ENCODE results near the gene PLXDC2. TPM values are rescaled to one million over a fixed set of nuclear protein-coding genes. Genes with fewer than 3 reads are reported as not detected.

PLXDC2 gene
- total and polyA plus RNA-seq, 2 experiments from 2014 or later: 13.5 to 19.4 TPM

GRCh38 chr10:20228729-20229128, 412.5 kb downstream of the PLXDC2 start:
- no peak for TF ChIP-seq ZNF114 (CRISPR knock-in tag; IDR thresholded peaks at IDR 0.05)
- TF ChIP-seq JUNB (IDR thresholded peaks at IDR 0.05; ENCODE audit: unreplicated experiment): no peak
- TF ChIP-seq, protein P1, sequence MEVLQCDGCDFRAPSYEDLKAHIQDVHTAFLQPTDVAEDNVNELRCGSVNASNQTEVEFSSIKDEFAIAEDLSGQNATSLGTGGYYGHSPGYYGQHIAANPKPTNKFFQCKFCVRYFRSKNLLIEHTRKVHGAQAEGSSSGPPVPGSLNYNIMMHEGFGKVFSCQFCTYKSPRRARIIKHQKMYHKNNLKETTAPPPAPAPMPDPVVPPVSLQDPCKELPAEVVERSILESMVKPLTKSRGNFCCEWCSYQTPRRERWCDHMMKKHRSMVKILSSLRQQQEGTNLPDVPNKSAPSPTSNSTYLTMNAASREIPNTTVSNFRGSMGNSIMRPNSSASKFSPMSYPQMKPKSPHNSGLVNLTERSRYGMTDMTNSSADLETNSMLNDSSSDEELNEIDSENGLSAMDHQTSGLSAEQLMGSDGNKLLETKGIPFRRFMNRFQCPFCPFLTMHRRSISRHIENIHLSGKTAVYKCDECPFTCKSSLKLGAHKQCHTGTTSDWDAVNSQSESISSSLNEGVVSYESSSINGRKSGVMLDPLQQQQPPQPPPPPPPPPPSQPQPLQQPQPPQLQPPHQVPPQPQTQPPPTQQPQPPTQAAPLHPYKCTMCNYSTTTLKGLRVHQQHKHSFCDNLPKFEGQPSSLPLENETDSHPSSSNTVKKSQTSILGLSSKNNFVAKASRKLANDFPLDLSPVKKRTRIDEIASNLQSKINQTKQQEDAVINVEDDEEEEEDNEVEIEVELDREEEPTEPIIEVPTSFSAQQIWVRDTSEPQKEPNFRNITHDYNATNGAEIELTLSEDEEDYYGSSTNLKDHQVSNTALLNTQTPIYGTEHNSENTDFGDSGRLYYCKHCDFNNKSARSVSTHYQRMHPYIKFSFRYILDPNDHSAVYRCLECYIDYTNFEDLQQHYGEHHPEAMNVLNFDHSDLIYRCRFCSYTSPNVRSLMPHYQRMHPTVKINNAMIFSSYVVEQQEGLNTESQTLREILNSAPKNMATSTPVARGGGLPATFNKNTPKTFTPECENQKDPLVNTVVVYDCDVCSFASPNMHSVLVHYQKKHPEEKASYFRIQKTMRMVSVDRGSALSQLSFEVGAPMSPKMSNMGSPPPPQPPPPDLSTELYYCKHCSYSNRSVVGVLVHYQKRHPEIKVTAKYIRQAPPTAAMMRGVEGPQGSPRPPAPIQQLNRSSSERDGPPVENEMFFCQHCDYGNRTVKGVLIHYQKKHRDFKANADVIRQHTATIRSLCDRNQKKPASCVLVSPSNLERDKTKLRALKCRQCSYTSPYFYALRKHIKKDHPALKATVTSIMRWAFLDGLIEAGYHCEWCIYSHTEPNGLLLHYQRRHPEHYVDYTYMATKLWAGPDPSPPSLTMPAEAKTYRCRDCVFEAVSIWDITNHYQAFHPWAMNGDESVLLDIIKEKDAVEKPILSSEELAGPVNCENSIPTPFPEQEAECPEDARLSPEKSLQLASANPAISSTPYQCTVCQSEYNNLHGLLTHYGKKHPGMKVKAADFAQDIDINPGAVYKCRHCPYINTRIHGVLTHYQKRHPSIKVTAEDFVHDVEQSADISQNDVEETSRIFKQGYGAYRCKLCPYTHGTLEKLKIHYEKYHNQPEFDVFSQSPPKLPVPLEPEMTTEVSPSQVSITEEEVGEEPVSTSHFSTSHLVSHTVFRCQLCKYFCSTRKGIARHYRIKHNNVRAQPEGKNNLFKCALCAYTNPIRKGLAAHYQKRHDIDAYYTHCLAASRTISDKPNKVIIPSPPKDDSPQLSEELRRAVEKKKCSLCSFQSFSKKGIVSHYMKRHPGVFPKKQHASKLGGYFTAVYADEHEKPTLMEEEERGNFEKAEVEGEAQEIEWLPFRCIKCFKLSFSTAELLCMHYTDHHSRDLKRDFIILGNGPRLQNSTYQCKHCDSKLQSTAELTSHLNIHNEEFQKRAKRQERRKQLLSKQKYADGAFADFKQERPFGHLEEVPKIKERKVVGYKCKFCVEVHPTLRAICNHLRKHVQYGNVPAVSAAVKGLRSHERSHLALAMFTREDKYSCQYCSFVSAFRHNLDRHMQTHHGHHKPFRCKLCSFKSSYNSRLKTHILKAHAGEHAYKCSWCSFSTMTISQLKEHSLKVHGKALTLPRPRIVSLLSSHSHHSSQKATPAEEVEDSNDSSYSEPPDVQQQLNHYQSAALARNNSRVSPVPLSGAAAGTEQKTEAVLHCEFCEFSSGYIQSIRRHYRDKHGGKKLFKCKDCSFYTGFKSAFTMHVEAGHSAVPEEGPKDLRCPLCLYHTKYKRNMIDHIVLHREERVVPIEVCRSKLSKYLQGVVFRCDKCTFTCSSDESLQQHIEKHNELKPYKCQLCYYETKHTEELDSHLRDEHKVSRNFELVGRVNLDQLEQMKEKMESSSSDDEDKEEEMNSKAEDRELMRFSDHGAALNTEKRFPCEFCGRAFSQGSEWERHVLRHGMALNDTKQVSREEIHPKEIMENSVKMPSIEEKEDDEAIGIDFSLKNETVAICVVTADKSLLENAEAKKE (CRISPR knock-in tag; IDR thresholded peaks at IDR 0.05): no peak
- TF ChIP-seq, protein P2, sequence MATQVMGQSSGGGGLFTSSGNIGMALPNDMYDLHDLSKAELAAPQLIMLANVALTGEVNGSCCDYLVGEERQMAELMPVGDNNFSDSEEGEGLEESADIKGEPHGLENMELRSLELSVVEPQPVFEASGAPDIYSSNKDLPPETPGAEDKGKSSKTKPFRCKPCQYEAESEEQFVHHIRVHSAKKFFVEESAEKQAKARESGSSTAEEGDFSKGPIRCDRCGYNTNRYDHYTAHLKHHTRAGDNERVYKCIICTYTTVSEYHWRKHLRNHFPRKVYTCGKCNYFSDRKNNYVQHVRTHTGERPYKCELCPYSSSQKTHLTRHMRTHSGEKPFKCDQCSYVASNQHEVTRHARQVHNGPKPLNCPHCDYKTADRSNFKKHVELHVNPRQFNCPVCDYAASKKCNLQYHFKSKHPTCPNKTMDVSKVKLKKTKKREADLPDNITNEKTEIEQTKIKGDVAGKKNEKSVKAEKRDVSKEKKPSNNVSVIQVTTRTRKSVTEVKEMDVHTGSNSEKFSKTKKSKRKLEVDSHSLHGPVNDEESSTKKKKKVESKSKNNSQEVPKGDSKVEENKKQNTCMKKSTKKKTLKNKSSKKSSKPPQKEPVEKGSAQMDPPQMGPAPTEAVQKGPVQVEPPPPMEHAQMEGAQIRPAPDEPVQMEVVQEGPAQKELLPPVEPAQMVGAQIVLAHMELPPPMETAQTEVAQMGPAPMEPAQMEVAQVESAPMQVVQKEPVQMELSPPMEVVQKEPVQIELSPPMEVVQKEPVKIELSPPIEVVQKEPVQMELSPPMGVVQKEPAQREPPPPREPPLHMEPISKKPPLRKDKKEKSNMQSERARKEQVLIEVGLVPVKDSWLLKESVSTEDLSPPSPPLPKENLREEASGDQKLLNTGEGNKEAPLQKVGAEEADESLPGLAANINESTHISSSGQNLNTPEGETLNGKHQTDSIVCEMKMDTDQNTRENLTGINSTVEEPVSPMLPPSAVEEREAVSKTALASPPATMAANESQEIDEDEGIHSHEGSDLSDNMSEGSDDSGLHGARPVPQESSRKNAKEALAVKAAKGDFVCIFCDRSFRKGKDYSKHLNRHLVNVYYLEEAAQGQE (IDR thresholded peaks at IDR 0.05; ENCODE audit: unreplicated experiment): no peak
- TF ChIP-seq ZNF331 (CRISPR knock-in tag; IDR thresholded peaks at IDR 0.05; ENCODE audit: low read depth): no peak
- TF ChIP-seq EZH2phosphoT487 (IDR thresholded peaks at IDR 0.05; ENCODE audit: unreplicated experiment): no peak
- no peak for TF ChIP-seq CTCF (conservative IDR thresholded peaks at IDR 0.05; ENCODE audit: low read depth in 2 of 2)
- no peak for TF ChIP-seq POLR2AphosphoS5 (IDR thresholded peaks at IDR 0.05; ENCODE audit: low read depth)
- Histone ChIP-seq H2AFZ (no peak overlapping the region), H3K27ac (ENCODE audit: low read depth) (no peak overlapping the region), H3K4me3 (no peak overlapping the region), H3K27me3 (ENCODE audit: insufficient read depth) (no peaks in the 10 kb centered on the region), H4K20me1 (replicated peaks; ENCODE audit: insufficient read depth) (no peaks in the 10 kb centered on the region), H3K9me2 (ENCODE audit: insufficient read depth) (peaks cover 4% of the 10 kb centered on the region), H3K4me2 (no peak overlapping the region), H3K79me2 (replicated peaks; ENCODE audit: insufficient read depth) (no peaks in the 10 kb centered on the region), H3F3A (replicated peaks; ENCODE audit: low read depth) (no peaks in the 10 kb centered on the region), H3K4me1 (ENCODE audit: insufficient read depth) (no peaks in the 10 kb centered on the region), H3K36me3 (ENCODE audit: insufficient read depth) (no peaks in the 10 kb centered on the region)
- Mint-ChIP-seq H3K4me3 (no peak overlapping the region), H3K27me3 (ENCODE audit: insufficient read depth, low read depth, poor library complexity) (peaks cover 9% of the 10 kb centered on the region), H3K4me1 (peaks cover 7% of the 10 kb centered on the region; the same call in 2 of the 3 replicates), H3K36me3 (ENCODE audit: low read depth) (peaks cover 17% of the 10 kb centered on the region; the same call in 2 of the 3 replicates), H3K9me3 (no peaks in the 10 kb centered on the region; the same call in 2 of the 3 replicates), H3K27ac (no peak overlapping the region)
- ATAC-seq (no peak), DNase-seq (ENCODE audit: low spot score) (no peak)
